Vagina (tissue), 2 donors: Measurements from ENCODE around the gene CEP85.

Experiments used
- CTCF ChIP-seq, 3 experiments: fragments of 450-650 bp in 2 of 3; fragments of 200-600 bp in 1 of 3; sonication (generic) in 1 of 3; IDR thresholded peaks; one replicate each; pipeline ENCODE4 v1.5.1; 2017 to 2019; ENCODE audit warnings: antibody characterized with exemption in 3 of 3, mild to moderate bottlenecking in 2 of 3, moderate library complexity in 2 of 3
- POLR2AphosphoS5 ChIP-seq, 2 donors: sonication (generic); formaldehyde crosslinking; IDR thresholded peaks; one replicate each; pipeline ENCODE4 v1.9.0; 2017; ENCODE audit warnings: antibody characterized with exemption in 2 of 2, mild to moderate bottlenecking in 2 of 2, low read depth in 1 of 2; ENCODE audit not compliant: insufficient read depth in 1 of 2

GRCh38 chr1:26254404-26254803, 20.4 kb downstream of the CEP85 start:
- TF ChIP-seq POLR2AphosphoS5 (IDR thresholded peaks at IDR 0.05; ENCODE audit: insufficient read depth in 1 of 2, low read depth in 1 of 2) = no peak
- no peak for TF ChIP-seq CTCF (IDR thresholded peaks at IDR 0.05)
